GM19467 (cell line): Measurements from ENCODE around the gene HAO2.
"Not testable (repeated sequence)": the region's sequence is repeated elsewhere in the genome, so short reads cannot be mapped to it uniquely, and the experiment has no call there.

ENCODE experiments used
- ATAC-seq: cut with Tn5 transposase; IDR thresholded peaks from one replicate; pipeline ENCODE4 v1.9.1; 2021; ENCODE audit warnings: mild to moderate bottlenecking, moderate library complexity; ENCODE audit not compliant: unreplicated experiment

Gene HAO2

GRCh38 chr1:119341372-119341947 is 27.1 kb upstream of the HAO2 start:
- ATAC-seq: no peak

GRCh38 chr1:119345398-119345797 is 23.2 kb upstream of the HAO2 start:
- no peak for ATAC-seq

GRCh38 chr1:119347858-119348257 is 20.7 kb upstream of the HAO2 start:
- no peak for ATAC-seq

DNA sequence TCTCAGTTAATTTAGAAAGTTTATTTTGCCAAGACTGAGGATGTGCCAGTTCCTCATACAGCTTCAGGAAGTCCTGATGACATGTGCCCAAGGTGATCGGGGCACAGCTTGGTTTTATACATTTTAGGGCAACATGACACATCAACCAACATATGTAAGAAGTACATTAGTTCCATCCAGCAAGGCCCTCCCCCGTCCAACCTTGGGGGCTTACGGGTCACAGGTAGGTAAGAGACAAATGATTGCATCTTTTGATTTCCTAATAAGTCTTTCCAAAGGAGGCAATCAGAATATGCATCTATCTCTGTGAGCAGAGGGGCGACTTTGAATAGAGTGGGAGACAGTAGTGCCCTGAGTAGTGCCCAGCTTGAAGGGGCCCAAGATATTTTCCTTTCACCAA is 19.6 kb upstream of the HAO2 start:
- no peak for ATAC-seq

GRCh38 chr1:119350866-119351265 is 17.7 kb upstream of the HAO2 start:
- ATAC-seq: not testable (repeated sequence)

- ATAC-seq: no peak
Observed at GRCh38 chr1:119351997-119352396, 16.6 kb upstream of the HAO2 start.

DNA sequence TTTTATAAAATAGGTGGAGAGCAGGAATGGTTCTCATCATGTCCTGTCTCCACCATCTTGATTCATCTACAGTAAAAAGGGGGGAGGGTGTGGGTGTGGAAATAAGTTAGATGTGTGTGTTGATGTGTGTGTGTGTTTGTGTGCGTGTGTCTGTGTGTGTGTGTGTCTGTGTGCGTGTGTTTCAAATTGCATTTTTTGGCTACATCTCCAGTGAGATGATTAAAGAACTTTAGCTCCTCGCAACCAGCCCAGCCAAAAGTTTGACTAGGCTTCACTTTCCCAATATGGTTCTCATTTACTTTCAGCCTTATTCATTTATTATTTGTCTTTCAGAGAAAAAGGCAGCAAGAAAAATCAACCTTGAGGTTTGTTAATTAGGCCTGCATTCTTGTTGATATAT is 14.7 kb upstream of the HAO2 start:
- no peak for ATAC-seq

GRCh38 chr1:119358636-119359035 is 9.9 kb upstream of the HAO2 start:
- ATAC-seq: no peak

GRCh38 chr1:119359730-119360129 is 8.9 kb upstream of the HAO2 start:
- ATAC-seq: no peak

DNA sequence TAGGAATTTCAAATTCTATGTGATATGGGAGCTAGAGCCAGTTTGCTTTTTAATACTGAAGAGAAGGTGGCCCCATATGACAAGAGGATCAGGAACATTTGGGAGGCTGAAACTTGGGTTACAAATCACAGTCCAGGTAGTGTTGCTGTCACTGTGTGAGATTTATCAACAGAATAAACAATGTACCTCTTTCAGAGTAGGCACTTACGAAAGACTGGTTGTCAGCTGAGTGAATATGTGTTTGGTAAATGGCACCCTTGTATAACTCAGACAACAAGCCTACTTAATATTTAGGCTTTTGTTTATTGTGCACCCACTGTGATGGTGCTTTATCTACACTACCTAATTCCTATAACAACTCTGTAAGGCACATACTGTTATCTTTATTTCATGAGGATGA is 7.4 kb upstream of the HAO2 start:
- no peak for ATAC-seq

DNA sequence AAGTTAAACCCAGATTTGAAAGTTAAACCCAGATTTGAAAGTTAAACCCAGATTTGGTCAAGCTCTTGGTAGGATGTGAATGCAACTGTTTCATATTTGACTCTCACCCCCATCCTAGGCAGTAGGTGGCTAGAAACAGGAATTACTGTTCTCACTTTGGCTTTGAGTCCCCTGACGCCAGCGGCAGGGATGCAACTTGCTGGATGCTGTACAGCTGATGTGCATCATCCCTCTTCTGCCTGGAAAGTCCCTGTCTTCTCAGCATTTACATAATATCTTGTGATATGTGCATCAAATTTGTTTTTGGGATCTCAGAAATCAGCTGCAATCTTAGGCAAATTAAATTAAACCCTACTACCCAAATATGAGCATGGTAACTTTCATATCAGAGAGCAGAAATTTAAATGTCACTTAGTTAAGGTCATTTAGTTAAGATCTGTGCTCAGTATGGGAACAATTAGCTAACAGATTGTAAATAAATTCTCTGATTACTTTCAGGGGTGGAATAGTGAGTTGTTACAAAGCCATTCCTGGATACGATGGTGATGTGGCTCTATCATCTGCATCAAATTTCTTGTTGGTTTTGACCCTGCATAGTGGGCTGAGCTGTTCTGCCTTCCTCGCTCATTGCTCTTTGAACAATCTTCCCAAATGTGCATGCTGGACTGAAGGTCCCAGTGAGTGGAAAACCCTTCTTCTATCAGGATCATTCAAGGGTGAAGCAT is 6.8 kb upstream of the HAO2 start:
- no peak for ATAC-seq

DNA sequence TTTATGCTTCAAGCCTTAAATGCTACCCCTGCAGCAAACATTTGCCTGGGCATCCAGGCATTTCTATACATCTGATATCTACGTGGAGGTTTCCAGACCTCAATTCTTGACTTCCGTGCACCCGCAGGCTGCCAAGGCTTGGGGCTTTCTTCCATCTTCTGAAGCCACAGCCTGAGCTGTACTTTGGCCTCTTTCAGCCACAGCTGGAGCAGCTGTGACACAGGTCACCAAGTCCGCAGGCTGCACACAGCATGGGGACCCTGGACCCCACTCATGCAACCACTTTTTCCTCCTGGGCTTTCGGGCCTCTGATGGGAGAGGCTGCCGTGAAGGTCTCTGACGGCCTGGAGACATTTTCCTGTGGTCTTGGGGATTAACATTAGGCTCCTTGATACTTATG is 5.4 kb upstream of the HAO2 start:
- no peak for ATAC-seq

GRCh38 chr1:119364640-119365039 is 3.9 kb upstream of the HAO2 start:
- ATAC-seq: no peak

DNA sequence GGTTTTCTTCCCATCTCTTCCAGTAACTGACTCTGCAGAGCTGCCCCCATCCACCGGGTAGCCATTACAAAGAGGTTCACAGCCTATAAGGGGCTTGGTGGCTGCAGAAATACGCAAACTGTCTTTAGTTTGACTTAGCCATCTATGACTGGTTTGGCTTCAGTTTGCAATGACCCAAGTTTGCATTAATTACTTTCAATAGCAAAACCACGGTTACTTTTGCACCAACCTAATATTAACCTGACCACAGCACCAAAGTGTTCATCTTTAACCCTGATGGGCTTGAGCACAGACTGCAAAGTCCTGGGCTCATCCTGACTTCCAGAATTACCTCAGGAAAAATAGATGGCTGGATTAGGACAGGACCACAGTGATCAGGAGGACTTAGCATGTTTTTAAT is 2.2 kb upstream of the HAO2 start:
- peak; percentile 69 for ATAC-seq

DNA sequence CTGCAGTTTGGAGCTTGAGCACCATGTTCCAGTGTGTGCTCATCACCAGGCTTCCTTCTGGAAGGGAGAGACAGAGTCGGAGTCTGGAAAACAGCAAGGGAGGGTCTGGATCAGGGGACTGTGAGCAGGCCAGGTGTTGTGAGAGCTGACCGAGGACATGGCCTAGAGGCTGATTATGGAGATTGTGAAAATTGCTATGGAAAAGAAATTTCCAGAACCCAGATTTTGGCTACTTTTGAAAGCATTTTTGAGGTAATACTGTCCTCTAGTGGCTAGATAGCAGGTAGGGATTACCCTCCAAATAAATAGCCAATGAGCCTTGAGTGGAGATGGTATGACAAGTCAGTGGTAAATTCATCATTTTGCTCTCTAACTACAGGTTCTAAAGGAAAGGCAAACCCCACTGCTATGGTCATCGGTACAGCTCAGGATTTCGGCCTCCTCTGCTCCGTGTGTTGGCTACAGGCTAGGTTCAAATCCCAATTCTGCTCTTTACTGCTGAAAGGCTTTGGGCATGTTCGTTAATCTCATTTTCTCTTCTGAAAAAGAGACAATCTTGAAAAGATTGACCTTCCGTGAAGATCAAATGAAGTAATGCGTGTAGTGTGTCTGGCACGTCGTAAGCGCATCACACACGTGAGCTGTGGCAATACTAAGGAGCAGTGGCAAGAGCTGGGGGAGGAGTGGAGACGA is 1.0 kb upstream of the HAO2 start:
- no peak for ATAC-seq

DNA sequence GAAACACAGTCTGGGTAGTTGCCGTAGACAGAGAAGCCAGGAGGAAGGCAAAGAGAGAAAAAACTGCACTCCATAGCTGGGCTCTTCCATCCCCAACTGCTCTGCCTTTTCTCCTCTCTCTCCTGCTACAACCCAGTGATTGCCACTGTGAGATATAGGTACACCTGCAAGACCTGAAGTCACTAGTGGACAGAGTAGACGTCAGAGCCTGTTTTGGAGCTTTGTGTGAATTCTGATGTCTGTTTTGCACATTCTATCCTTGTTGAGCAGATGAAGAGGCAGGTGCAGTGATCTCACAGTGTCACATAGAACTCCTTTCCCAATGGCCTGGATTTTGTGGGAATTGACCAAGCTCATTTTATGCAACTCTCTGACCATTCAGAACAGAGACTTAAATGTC is 2.2 kb downstream of the HAO2 start:
- ATAC-seq: no peak

DNA sequence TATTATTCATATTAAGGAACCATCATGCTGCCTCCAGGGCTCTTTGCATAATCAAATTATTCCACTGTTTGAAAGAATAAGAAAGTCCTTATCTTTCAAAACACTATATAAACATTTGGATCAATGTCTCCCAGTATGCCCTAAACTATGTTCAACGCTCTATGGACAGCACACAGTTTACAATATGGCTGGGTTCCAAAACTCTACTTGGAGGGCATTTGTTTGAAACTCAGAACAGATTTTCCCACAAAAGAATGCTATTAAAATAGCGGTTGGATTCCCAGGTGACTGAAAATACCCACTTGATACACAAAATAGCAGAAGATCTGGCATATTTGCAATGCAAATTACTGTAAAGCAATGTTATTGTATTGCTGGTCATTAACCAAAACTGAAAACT is 3.2 kb downstream of the HAO2 start:
- no peak for ATAC-seq

DNA sequence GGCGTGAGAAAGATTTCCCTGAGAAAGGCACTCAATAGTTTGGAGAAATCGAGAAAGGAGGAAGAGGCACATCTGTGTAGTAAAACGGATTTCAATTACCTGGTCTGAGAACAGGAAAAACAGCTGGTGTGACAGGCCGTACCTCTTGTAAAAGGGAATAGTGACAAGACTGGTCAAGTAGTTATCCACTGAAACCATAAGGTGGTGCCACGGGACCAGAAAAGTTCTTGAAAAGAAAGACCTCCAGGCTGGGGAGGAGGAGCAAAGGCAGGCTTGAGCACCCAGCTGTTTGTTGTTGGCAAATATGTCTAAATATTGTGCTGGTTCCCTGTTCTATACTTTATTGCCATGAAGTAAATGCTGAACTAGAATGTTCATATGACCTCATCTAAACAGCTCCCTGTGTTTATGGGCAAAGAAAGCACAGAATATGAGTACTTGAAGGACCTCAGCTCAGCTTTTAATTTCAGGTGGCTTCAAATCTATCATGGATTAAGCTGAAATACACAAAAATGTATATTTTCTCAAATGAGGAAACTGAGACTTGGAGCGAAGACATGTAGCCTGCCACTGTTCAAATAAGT is 4.0 kb downstream of the HAO2 start:
- no peak for ATAC-seq

DNA sequence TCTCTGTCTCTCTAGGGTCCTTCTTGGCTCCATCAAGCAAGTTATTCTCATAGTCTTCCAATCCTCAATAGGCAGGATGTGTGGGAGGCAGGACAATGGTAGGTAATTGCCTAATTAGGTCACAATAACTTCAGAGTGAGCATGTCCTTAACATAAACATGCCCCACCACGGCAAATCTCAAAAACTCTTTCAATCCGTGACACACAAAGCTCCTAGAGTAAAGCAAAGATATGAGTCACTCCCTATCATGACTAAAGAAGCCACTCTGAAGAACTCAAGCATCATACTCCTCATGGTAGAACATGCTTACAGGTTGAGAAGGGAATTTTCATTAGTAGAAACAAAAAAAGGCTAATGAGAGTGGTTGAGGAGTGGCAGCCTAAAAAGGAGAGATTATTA is 4.9 kb downstream of the HAO2 start:
- no peak for ATAC-seq

GRCh38 chr1:119374208-119374874 is 5.8 kb downstream of the HAO2 start:
- no peak for ATAC-seq

DNA sequence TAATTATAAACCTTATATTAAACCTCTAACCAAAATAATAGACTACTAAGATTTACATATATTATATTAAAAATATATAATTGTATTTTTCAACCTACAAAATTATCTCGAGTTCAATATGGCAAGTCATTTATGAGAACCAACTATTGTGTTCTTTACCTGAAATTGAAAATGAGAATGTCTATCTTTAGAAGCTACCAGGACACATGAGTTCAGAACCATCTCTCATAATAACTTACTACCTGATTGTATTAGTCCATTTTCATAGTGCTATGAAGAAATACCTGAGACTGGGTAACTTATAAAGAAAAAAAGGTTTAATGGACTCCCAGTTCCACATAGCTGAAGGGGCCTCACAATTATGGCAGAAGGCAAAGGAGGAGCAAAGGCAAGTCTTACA is 6.8 kb downstream of the HAO2 start:
- no peak for ATAC-seq
